ENCODE data around the gene LAMC1.

The LAMC1 gene

GRCh38 chr1:183152180-183152579 lies 129.0 kb downstream of the LAMC1 start:
- DNase-seq, result no peak

- no peak for DNase-seq
Observed at GRCh38 chr1:183155939-183156338, 132.7 kb downstream of the LAMC1 start.

GRCh38 chr1:183159960-183160359 lies 136.7 kb downstream of the LAMC1 start:
- no peak for DNase-seq

- no peak for DNase-seq
Observed at GRCh38 chr1:183161391-183161790, 138.2 kb downstream of the LAMC1 start.

GRCh38 chr1:183163316-183163715 lies 140.1 kb downstream of the LAMC1 start:
- peak; percentile 45 for DNase-seq

GRCh38 chr1:183164340-183164739 lies 141.1 kb downstream of the LAMC1 start:
- DNase-seq, result no peak

GRCh38 chr1:183164963-183165362 lies 141.7 kb downstream of the LAMC1 start:
- DNase-seq, result no peak

GRCh38 chr1:183165456-183165855 lies 142.2 kb downstream of the LAMC1 start:
- no peak for DNase-seq

- no peak for DNase-seq
Observed at GRCh38 chr1:183166454-183166853, 143.2 kb downstream of the LAMC1 start.

- no peak for DNase-seq
Observed at GRCh38 chr1:183167676-183168075, 144.5 kb downstream of the LAMC1 start.

GRCh38 chr1:183168308-183168707 lies 145.1 kb downstream of the LAMC1 start:
- DNase-seq, result no peak

- no peak for DNase-seq
Observed at GRCh38 chr1:183173828-183174227, 150.6 kb downstream of the LAMC1 start.

- no peak for DNase-seq
Observed at GRCh38 chr1:183175631-183176030, 152.4 kb downstream of the LAMC1 start.

- no peak for DNase-seq
Observed at GRCh38 chr1:183178545-183178944, 155.3 kb downstream of the LAMC1 start.

GRCh38 chr1:183179033-183179432 lies 155.8 kb downstream of the LAMC1 start:
- DNase-seq, result no peak

GRCh38 chr1:183180218-183180617 lies 157.0 kb downstream of the LAMC1 start:
- DNase-seq, result peak; percentile 48

GRCh38 chr1:183180634-183181056 lies 157.4 kb downstream of the LAMC1 start:
- DNase-seq, result peak; percentile 57

- no peak for DNase-seq
Observed at GRCh38 chr1:183185941-183186490, 162.8 kb downstream of the LAMC1 start, which contains the start of gene LAMC2. TSS of gene LAMC2 (plus strand) at chr1:183186264. CDS start at chr1:183186353, 89 bp downstream.

GRCh38 chr1:183186841-183187240 lies 163.6 kb downstream of the LAMC1 start:
- no peak for DNase-seq

GRCh38 chr1:183188240-183188639 lies 165.0 kb downstream of the LAMC1 start:
- no peak for DNase-seq

- peak; percentile 74 for DNase-seq
Observed at GRCh38 chr1:183191833-183192232, 168.6 kb downstream of the LAMC1 start.

GRCh38 chr1:183193963-183194525 lies 170.8 kb downstream of the LAMC1 start:
- no peak for DNase-seq

GRCh38 chr1:183194527-183195141 lies 171.4 kb downstream of the LAMC1 start:
- no peak for DNase-seq

GRCh38 chr1:183195142-183195574 lies 171.9 kb downstream of the LAMC1 start:
- DNase-seq, result no peak

Data from amniotic stem cell (primary cell).